Measurements from ENCODE around the gene WDR62. TPM values are rescaled to one million over a fixed set of nuclear protein-coding genes. Genes with fewer than 3 reads are reported as not detected.

Gene WDR62
- polyA plus RNA-seq, 1 donor (not counting 4 experiments of a cell fraction or from before 2014, with no cell fraction given), result 2.3 TPM

- no peaks in the 10 kb centered on the region for H3K9me1 ChIP-seq (ENCODE audit: control insufficient read depth, extremely low read depth, insufficient read depth, low read length)
- no peak within 1 kb of the TSS for H3K4me2 ChIP-seq (ENCODE audit: control insufficient read depth, extremely low read depth, insufficient read depth, low read depth, low read length)
- TF ChIP-seq EZH2 (IDR thresholded peaks at IDR 0.05; ENCODE audit: low read length) (no peak), CTCF (optimal IDR thresholded peaks at IDR 0.05 in 1 of 3, IDR thresholded peaks at IDR 0.05 in 1 of 3, conservative IDR thresholded peaks at IDR 0.05 in 1 of 3; ENCODE audit: extremely low read depth in 1 of 3, insufficient read depth in 2 of 3, low read length in 3 of 3) (no peak)
- DNase-seq (ENCODE audit: low read depth, low spot score), result no peak
- no peaks in the 10 kb centered on the region for H3K27me3 ChIP-seq (ENCODE audit: control insufficient read depth, extremely low read depth, insufficient read depth, low read length)
- peaks cover 3% of the 10 kb centered on the region for H3K4me1 ChIP-seq (ENCODE audit: control insufficient read depth, extremely low read depth, insufficient read depth, low read length)
- peaks cover 10% of the 10 kb centered on the region for H3K79me2 ChIP-seq (ENCODE audit: control insufficient read depth, insufficient read depth, low read length)
- peaks cover 7 to 9% of the 10 kb centered on the region in 2 experiments for H3K36me3 ChIP-seq (ENCODE audit: control insufficient read depth in 2 of 2, extremely low read depth in 1 of 2, insufficient read depth in 2 of 2, low read length in 2 of 2)
- no peak within 1 kb of the TSS for H3K9ac ChIP-seq (ENCODE audit: control insufficient read depth, extremely low read depth, insufficient read depth, low read length)
- no peak within 1 kb of the TSS for H3K4me3 ChIP-seq (ENCODE audit: control insufficient read depth in 2 of 3, extremely low read depth in 1 of 3, insufficient read depth in 2 of 3, low read depth in 1 of 3, low read length in 3 of 3)
- H2AFZ ChIP-seq (ENCODE audit: control insufficient read depth, low read length), result no peak within 1 kb of the TSS
- dilution Hi-C loops (cut with MboI; ENCODE audit: extremely low pct_ligation_motif_present, low sequenced_read_pairs), result no loop called here
- peaks cover 3% of the 10 kb centered on the region for H4K20me1 ChIP-seq (ENCODE audit: control insufficient read depth, extremely low read depth, insufficient read depth, low read length)
- FAIRE-seq, result no peak
- no peaks in the 10 kb centered on the region for H3K9me3 ChIP-seq (ENCODE audit: control insufficient read depth, low read depth, low read length)
- no peak within 1 kb of the TSS for H3K27ac ChIP-seq (ENCODE audit: control insufficient read depth, insufficient read depth, low read length)
Measured at GRCh38 chr19:36110487-36111199, 55.9 kb downstream of the WDR62 start, which contains the start of gene OVOL3. Gene OVOL3 (plus strand): TSS chr19:36111143. CDS start chr19:36111203, 60 bp downstream.

GRCh38 chr19:36111200-36111539 lies 56.5 kb downstream of the WDR62 start:
- no peak overlapping the region for H3K4me2 ChIP-seq (ENCODE audit: control insufficient read depth, extremely low read depth, insufficient read depth, low read depth, low read length)
- no peaks in the 10 kb centered on the region for H3K27me3 ChIP-seq (ENCODE audit: control insufficient read depth, extremely low read depth, insufficient read depth, low read length)
- H3K4me3 ChIP-seq (ENCODE audit: control insufficient read depth in 2 of 3, extremely low read depth in 1 of 3, insufficient read depth in 2 of 3, low read depth in 1 of 3, low read length in 3 of 3), result no peak overlapping the region
- H3K36me3 ChIP-seq (ENCODE audit: control insufficient read depth in 2 of 2, extremely low read depth in 1 of 2, insufficient read depth in 2 of 2, low read length in 2 of 2), result peaks cover 7 to 9% of the 10 kb centered on the region in 2 experiments
- H3K79me2 ChIP-seq (ENCODE audit: control insufficient read depth, insufficient read depth, low read length), result peaks cover 12% of the 10 kb centered on the region
- DNase-seq (ENCODE audit: low read depth, low spot score) (no peak), FAIRE-seq (no peak)
- no peaks in the 10 kb centered on the region for H3K9me1 ChIP-seq (ENCODE audit: control insufficient read depth, extremely low read depth, insufficient read depth, low read length)
- peaks cover 3% of the 10 kb centered on the region for H4K20me1 ChIP-seq (ENCODE audit: control insufficient read depth, extremely low read depth, insufficient read depth, low read length)
- no peaks in the 10 kb centered on the region for H3K9me3 ChIP-seq (ENCODE audit: control insufficient read depth, low read depth, low read length)
- peaks cover 7% of the 10 kb centered on the region for H3K4me1 ChIP-seq (ENCODE audit: control insufficient read depth, extremely low read depth, insufficient read depth, low read length)
- no peak overlapping the region for H2AFZ ChIP-seq (ENCODE audit: control insufficient read depth, low read length)
- TF ChIP-seq EZH2 (IDR thresholded peaks at IDR 0.05; ENCODE audit: low read length) (no peak), CTCF (optimal IDR thresholded peaks at IDR 0.05 in 1 of 3, IDR thresholded peaks at IDR 0.05 in 1 of 3, conservative IDR thresholded peaks at IDR 0.05 in 1 of 3; ENCODE audit: extremely low read depth in 1 of 3, insufficient read depth in 2 of 3, low read length in 3 of 3) (no peak)
- H3K27ac ChIP-seq (ENCODE audit: control insufficient read depth, insufficient read depth, low read length), result no peak overlapping the region
- H3K9ac ChIP-seq (ENCODE audit: control insufficient read depth, extremely low read depth, insufficient read depth, low read length), result no peak overlapping the region
- dilution Hi-C loops (cut with MboI; ENCODE audit: extremely low pct_ligation_motif_present, low sequenced_read_pairs), result no loop called here
